Activated gamma-delta T cell (primary cell): ENCODE results near the gene GNPTG.

Experiments
- DNase-seq: peaks from one replicate; lab custom pipeline; 2025; lab: John Stamatoyannopoulos, UW

The GNPTG gene

GRCh38 chr16:1347286-1347855 is 4.4 kb upstream of the GNPTG start:
- DNase-seq: no peak

DNA sequence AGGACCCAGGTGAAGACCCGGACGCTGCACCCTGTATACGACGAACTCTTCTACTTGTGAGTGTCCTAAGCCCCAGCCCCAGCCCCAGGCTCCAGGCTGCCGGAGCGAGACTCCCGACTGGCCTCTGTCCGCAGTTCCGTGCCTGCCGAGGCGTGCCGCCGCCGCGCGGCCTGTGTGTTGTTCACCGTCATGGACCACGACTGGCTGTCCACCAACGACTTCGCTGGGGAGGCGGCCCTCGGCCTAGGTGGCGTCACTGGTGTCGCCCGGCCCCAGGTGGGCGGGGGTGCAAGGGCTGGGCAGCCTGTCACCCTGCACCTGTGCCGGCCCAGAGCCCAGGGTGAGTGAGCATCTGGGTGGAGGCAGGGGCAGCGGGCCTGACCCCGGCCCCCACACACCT is 3.8 kb upstream of the GNPTG start:
- no peak for DNase-seq

- no peak for DNase-seq
Measured at GRCh38 chr16:1348441-1348840, 3.3 kb upstream of the GNPTG start.

GRCh38 chr16:1348926-1349325 is 2.8 kb upstream of the GNPTG start:
- DNase-seq: no peak

DNA sequence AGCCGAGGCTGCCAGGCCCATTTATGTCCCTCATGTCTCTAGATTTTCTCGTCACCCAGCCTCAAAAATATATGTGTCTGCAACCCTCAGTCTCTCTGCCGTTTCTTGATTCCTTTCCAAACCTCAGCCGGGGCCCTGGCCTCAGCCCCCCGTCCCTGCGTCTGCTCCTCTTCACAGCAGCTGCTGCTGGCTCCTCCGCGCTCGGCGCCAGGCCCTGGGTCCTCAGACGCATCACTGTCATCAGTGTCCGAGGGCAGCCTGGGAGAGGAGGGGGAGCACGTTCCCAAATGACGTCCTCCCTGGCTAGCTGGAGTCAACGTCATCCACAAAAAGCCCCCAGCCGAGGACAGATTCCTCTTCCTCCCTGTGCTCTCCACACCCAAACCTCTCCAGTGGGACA is 2.4 kb upstream of the GNPTG start:
- DNase-seq: no peak

- DNase-seq: no peak
Measured at GRCh38 chr16:1349951-1350350, 1.8 kb upstream of the GNPTG start.

- no peak for DNase-seq
Measured at GRCh38 chr16:1350691-1351090, 1.0 kb upstream of the GNPTG start.

GRCh38 chr16:1351215-1351581 is 533 bp upstream of the GNPTG start:
- no peak for DNase-seq

GRCh38 chr16:1354815-1355540 is 3.2 kb downstream of the GNPTG start:
- DNase-seq: no peak

- DNase-seq: no peak
Measured at GRCh38 chr16:1355591-1355990, 3.9 kb downstream of the GNPTG start.

- DNase-seq: no peak
Measured at GRCh38 chr16:1356061-1356900, 4.5 kb downstream of the GNPTG start.

GRCh38 chr16:1357906-1358566 is 6.3 kb downstream of the GNPTG start:
- no peak for DNase-seq

DNA sequence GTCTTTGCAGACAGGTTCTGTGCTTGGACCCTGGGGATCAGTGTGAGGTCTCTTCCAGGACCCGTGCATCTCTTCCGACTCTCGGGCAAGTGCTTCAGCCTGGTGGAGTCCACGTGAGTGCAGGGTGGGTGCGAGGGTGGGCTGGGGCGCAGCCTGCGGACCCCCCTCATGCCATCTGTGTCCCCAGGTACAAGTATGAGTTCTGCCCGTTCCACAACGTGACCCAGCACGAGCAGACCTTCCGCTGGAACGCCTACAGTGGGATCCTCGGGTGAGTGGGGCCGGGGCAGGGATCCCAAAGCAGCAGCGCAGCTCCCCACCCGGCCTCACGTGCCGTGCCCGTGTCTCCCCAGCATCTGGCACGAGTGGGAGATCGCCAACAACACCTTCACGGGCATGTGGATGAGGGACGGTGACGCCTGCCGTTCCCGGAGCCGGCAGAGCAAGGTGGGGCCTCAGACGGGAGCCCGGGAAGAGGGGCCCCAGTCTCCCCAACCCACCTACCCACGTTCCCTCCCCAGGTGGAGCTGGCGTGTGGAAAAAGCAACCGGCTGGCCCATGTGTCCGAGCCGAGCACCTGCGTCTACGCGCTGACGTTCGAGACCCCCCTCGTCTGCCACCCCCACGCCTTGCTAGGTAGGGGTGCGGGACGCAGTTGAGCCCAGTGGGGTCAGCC is 10.1 kb downstream of the GNPTG start:
- DNase-seq: no peak

DNA sequence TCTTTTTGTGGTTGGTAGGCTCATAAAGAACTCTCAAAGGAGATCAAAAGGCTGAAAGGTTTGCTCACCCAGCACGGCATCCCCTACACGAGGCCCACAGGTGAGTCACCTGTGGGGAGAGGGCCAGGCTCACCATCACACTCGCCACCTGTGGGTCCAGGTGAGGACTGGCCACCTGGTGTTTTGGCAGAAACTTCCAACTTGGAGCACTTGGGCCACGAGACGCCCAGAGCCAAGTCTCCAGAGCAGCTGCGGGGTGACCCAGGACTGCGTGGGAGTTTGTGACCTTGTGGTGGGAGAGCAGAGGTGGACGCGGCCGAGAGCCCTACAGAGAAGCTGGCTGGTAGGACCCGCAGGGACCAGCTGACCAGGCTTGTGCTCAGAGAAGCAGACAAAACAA is 11.1 kb downstream of the GNPTG start:
- no peak for DNase-seq

- no peak for DNase-seq
Measured at GRCh38 chr16:1363501-1364041, 11.8 kb downstream of the GNPTG start.

DNA sequence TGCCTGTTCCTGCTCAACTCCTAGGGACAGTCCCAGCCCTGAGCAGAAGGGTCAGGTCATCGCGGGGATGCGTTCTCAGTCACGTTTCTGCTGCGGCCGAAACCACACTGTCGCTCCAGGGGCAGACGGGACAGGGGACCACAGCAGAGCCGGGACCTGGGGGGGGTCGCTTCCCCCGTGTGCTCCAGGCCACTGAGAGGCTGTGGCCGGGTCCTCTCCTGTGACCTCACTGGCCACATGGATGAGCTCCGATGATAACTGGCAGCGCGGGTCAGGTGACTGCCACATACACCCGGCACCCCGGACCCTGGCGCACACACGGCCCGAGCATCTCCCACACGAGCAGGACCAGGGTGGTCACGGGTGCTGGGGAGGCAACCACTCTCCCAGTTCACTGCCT is 12.8 kb downstream of the GNPTG start:
- DNase-seq: no peak

GRCh38 chr16:1366060-1366711 is 14.5 kb downstream of the GNPTG start:
- no peak for DNase-seq

GRCh38 chr16:1366712-1367299 is 15.1 kb downstream of the GNPTG start:
- DNase-seq: no peak

DNA sequence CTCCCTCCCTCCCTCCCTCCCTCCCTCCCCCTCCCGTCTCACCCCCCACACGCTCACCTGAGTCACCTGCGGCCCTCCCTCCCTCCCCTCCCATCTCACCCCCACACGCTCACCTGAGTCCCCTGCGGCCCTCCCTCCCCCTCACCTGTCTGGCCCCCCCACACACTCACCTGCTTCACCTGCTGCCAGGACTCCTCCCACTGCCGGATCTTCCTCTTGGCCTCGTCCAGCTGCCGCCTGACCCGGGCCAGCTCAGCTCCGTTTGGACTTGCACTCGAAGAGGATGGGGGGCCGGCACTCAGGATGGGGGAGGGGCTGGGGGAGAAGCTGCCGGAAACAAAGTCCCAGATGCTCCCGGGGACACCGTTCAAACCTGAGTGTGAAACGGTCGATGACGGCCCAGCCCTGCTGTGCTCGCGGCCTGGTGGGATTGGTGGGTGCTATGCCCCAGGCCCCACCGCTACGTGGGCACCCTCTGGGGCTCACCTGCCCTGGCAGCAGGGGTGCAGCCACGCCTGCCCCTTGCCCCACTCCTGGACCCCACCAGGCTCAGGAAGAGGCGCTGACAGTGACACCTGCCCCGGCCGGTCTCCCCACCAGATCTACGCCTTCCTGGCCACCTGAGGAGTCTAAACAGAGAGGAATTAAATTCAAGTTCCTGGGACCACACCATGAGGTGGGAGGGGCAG is 15.9 kb downstream of the GNPTG start:
- DNase-seq: no peak
